ENCODE measurements around the gene PRKAR1B.

DNA sequence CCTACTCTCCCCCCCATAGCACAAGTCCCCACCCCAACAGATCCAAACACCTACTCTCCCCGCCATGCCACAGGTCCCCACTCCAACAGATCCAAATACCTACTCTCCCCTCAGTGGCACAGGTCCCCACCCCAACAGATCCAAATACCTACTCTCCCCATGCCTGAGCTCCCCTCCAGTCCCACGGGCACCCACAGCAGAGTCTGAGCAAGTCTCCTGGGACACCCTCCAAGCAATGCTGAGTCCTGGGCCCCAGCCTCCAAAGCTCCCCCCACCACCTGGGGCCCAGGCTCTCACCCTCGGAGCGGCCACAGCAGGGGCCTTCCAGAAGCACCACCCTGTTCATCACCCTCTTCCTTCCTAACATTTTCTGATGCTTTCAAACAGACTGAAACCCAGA lies 64.5 kb downstream of the PRKAR1B start:
- TF ChIP-seq, protein P1, sequence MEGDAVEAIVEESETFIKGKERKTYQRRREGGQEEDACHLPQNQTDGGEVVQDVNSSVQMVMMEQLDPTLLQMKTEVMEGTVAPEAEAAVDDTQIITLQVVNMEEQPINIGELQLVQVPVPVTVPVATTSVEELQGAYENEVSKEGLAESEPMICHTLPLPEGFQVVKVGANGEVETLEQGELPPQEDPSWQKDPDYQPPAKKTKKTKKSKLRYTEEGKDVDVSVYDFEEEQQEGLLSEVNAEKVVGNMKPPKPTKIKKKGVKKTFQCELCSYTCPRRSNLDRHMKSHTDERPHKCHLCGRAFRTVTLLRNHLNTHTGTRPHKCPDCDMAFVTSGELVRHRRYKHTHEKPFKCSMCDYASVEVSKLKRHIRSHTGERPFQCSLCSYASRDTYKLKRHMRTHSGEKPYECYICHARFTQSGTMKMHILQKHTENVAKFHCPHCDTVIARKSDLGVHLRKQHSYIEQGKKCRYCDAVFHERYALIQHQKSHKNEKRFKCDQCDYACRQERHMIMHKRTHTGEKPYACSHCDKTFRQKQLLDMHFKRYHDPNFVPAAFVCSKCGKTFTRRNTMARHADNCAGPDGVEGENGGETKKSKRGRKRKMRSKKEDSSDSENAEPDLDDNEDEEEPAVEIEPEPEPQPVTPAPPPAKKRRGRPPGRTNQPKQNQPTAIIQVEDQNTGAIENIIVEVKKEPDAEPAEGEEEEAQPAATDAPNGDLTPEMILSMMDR (conservative IDR thresholded peaks at IDR 0.05; ENCODE audit: low read depth, low read length) = no peak
- TF ChIP-seq EZH2 (IDR thresholded peaks at IDR 0.05; ENCODE audit: borderline replicate concordance, low read depth, low read length, poor library complexity, severe bottlenecking) = no peak

Data from A673 (cell line).